ENCODE measurements around the gene MYO1H. TPM values are rescaled to one million over a fixed set of nuclear protein-coding genes. Genes with fewer than 3 reads are reported as not detected.

MYO1H gene
- total and polyA plus RNA-seq, 2 of the 13 experiments (the other 11 are each of a cell fraction or from before 2014, with no cell fraction given) = not detected

- no peak for TF ChIP-seq REST (IDR thresholded peaks at IDR 0.05; ENCODE audit: borderline replicate concordance in 1 of 2, low read depth in 1 of 2, low read length in 2 of 2)
- TF ChIP-seq SALL1 (CRISPR knock-in tag; IDR thresholded peaks at IDR 0.05) = peak; percentile 71
- TF ChIP-seq RERE (CRISPR knock-in tag; IDR thresholded peaks at IDR 0.05; ENCODE audit: low read depth) = no peak
- no peak for TF ChIP-seq ZFP36 (IDR thresholded peaks at IDR 0.05; ENCODE audit: borderline replicate concordance, low read depth, low read length, partially characterized antibody)
- no peak for TF ChIP-seq ZNF646 (CRISPR knock-in tag; IDR thresholded peaks at IDR 0.05)
- TF ChIP-seq ELF4 (CRISPR knock-in tag; IDR thresholded peaks at IDR 0.05; ENCODE audit: borderline replicate concordance) = no peak
- no peak for TF ChIP-seq ZNF7 (CRISPR knock-in tag; IDR thresholded peaks at IDR 0.05)
- no peak for TF ChIP-seq PTBP1 (IDR thresholded peaks at IDR 0.05; ENCODE audit: low read depth, low read length, poor library complexity, severe bottlenecking)
- no peak for TF ChIP-seq ZNF737 (CRISPR knock-in tag; IDR thresholded peaks at IDR 0.05; ENCODE audit: borderline replicate concordance)
- TF ChIP-seq GATAD2A (CRISPR knock-in tag; IDR thresholded peaks at IDR 0.05) = peak; percentile 66; the same call in 1 of the 2 replicates
- TF ChIP-seq RFX1 (IDR thresholded peaks at IDR 0.05) = no peak
Measured at GRCh38 chr12:109307051-109307450, 40.6 kb upstream of the MYO1H start (continued).

Data from HepG2 (cell line).